ENCODE measurements around the gene FRS2. TPM values are rescaled to one million over a fixed set of nuclear protein-coding genes. Genes with fewer than 3 reads are reported as not detected.

The FRS2 gene
- 10 to 100 TPM; 19.0 to 19.8 TPM for total RNA-seq

DNA sequence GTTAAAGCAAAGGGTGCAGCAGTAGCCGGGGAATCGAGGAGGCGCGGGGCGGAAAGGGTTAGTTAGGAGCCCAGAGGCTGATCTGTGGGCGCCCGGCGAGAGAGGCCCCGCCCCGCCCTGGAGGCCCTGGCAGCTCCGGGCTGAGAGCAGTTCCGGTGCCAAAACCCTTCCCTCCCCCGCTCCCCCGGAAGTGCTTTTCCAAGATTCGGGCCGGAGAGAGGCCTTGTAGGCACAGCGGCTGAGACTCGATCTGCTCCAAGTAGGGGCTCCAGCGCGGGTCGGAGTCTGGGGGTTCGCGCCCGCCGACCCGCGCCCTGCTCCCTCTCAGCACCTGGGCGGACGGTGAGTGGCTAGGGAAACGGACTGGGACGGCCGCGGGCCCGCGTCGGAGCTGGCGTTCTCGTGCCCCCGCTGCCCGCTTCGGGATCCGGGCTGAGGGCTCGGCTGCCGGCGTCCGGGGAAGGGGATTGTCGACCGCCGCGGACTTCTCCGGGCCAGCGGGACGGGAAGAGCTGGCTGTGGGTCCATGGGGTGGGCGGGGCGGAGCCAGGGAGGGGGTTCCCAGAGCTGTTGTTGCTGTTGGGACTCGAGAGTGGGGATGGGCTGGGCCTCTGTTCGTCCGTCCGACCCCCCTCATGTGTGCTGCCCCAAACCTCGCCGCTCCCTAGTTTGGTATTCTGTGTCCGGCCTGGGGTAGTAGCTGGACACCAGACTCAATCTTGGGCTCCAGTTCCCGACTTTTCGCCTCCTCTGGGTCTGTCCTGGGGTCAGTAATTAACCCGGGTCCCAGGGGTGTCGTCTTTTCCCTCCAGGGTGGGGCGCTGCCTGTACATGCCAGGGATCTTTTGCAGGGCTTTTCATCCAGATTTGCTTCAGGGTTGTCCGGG, at the start of gene FRS2:
TSS of gene FRS2 (plus strand) at position 200 of the 887 bp plus-strand sequence. CDS start 98,643 bp downstream, outside the sequence.
- POLR2A ChIA-PET, result interaction anchor here (0.7 to 1.6 kb wide), 9 partner anchors 73 to 314 kb away, joined by 3 to 8 read pairs (median 4); partner anchors contain the start of gene CCT2
- Mint-ChIP-seq H3K27ac (peak within 1 kb of the TSS; percentile 95), H3K36me3 (peaks cover 3% of the 10 kb centered on the region), H3K9me3 (no peaks in the 10 kb centered on the region), H3K4me1 (peaks cover 28% of the 10 kb centered on the region), H3K4me3 (peak within 1 kb of the TSS; percentile 97), H3K27me3 (no peaks in the 10 kb centered on the region)
- peak; percentile 87 for DNase-seq
- ATAC-seq (ENCODE audit: low read depth), result peak; percentile 99

DNA sequence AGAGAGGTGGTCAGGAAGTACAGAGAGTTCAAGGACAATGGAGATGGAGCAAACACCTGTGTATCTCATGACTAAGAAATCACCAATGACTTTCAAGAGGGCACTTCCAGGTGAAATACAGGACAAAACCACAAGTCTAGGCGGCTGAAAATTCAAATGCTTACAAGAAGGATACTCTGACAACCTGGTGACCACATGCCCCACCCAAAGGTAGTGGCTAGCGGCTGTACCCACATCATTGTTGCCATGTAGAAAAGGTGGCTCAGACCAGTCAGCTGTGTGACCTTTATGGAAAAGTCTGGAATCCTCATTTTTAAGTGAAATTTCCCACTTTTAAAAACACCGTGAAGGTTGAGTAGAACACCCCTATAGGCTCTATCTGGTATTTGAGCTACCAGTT, 48.6 kb upstream of the FRS2 start:
- POLR2A ChIA-PET, result no interaction called here
- no peaks in the 10 kb centered on the region for H3K27me3 Mint-ChIP-seq
- no peak overlapping the region for H3K27ac Mint-ChIP-seq
- DNase-seq (no peak), ATAC-seq (ENCODE audit: low read depth) (no peak)
- H3K9me3 Mint-ChIP-seq, result no peaks in the 10 kb centered on the region
- no peak overlapping the region for H3K4me3 Mint-ChIP-seq
- peaks cover 6% of the 10 kb centered on the region for H3K36me3 Mint-ChIP-seq
- H3K4me1 Mint-ChIP-seq, result peaks cover 7% of the 10 kb centered on the region

DNA sequence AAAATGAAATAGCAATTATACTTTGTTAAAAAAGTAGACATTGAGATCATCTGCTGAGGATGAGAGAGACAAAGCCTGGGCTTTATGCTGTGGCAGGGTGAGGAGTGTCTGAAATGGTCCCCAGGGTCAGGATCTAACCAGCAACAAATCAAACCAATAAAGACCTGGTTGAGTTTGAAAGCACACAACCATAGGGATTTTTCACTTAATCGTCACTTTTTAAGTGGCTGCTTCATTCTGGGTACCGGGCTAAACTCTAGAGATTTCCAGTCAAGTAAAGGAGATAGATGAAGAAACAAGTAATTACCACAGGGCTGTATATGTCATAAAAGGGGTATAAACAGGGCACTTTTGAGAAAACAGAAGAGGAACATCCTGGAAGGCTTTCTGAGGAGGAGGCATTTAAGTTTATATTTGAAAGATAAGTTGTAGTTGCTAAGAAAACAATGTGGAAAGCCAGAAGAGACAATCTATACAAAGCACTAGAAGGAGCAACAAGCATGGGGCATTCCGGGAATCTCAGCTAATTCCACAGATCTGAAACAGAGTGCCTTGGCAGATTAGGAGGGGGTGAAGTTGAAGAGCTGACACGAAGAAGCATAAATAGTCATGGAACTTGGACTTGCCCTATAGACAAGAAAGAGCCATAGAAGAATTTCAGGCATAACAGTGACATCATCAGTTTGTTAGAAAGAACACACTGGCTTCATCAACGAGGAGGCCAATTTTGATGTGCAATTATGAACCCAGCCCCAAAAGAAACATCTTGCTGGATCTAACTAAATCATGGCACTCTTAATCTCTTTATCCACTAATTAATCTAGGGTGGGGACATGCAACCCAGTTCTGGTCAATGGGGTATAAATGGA, 46.9 kb upstream of the FRS2 start:
- POLR2A ChIA-PET, result no interaction called here
- Mint-ChIP-seq H3K4me1 (peaks cover 7% of the 10 kb centered on the region), H3K27me3 (no peaks in the 10 kb centered on the region), H3K36me3 (peaks cover 6% of the 10 kb centered on the region), H3K9me3 (no peaks in the 10 kb centered on the region), H3K4me3 (no peak overlapping the region), H3K27ac (no peak overlapping the region)
- DNase-seq (no peak), ATAC-seq (ENCODE audit: low read depth) (no peak)

DNA sequence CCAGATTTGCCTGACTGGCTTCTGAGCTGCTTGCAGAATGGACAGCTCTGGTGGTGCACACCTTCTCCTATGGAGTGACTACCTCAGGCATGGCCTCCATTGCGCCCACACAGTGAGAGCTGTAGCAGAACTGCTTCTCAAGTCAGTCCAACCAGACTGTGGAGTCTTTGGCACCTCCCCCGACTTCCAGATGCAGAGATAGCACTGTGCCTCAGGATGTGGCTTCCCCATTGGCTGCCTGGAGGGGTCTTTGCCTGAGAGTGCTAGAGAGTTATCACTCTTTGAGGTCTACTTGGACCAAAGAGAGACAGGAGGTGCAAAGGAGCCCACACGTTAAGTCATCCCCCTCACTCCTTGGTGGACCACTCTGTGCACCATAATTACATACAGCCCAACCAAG, 44.8 kb upstream of the FRS2 start:
- Mint-ChIP-seq H3K27me3 (no peaks in the 10 kb centered on the region), H3K9me3 (no peaks in the 10 kb centered on the region), H3K27ac (no peak overlapping the region), H3K4me1 (peaks cover 11% of the 10 kb centered on the region), H3K36me3 (peaks cover 6% of the 10 kb centered on the region), H3K4me3 (no peak overlapping the region)
- POLR2A ChIA-PET, result no interaction called here
- no peak for DNase-seq
- peak; percentile 65 for ATAC-seq (ENCODE audit: low read depth)

DNA sequence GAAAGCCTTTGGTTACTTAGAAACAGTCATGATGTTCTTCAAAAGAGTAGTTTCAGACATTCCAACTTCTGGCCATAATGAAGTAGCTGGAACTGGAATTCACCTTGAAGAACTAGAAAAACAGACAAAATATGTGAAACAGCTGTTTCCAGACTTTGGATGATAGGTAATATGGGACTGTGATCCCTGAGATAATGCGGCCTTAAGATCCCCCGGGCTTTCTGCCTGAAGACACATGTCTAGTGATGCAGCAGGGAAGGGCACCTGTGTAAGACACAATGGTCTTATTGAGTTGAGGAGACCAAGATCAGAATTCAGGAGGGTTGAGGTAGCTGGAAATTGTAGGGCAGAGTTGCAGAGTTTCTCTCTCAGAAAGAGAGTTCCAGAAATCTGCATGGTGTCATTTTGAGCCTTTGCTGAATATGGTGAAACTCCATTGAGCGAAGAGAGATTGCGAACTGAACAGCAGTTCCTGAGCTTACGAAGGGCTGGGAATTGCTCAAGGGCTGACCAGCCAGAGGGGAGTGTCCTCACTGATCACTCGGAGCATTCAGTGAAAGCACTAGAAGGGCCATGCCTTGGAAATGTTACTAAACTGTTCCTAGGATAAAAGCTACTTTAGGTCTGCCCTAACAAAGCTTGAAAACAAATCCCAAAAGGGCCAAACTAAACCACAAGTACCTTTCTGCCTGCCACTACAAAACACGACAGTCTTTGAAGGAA, 41.7 kb upstream of the FRS2 start:
- H3K27me3 Mint-ChIP-seq, result no peaks in the 10 kb centered on the region
- H3K27ac Mint-ChIP-seq, result no peak overlapping the region

DNA sequence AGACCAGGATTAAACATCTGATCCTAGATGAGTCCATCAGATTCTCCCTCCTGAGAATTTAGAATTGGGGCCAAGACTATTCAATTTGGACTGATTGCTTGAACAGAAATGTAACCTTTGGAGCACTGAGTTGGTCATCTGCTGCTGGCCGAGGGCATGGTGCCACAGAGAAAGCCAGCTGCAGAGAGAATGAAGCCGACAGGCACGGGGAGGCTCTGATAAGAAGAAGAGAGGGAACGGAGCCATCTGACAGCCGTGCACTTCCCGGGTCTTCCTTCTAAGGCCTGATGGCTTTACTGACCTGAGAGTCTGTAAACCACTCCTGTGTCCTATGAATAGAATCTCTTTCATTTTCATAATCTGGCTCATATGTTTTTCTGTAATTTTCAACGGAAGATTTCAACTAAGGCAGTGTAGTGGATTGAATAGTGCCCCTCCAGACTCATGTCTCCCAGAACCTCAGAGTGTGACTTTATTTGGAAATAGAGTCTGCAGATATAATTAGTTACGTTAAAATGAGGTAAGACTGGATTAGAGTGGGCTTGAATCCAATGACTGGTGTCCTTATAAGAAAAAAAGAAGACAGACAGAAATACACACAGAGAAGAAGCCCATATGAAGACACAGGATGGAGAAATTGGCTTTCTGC, 39.1 kb upstream of the FRS2 start:
- no peaks in the 10 kb centered on the region for H3K27me3 Mint-ChIP-seq
- H3K27ac Mint-ChIP-seq, result no peak overlapping the region
- H3K4me1 Mint-ChIP-seq, result peaks cover 4% of the 10 kb centered on the region
- POLR2A ChIA-PET, result no interaction called here
- no peak for DNase-seq
- H3K9me3 Mint-ChIP-seq, result no peaks in the 10 kb centered on the region
- ATAC-seq (ENCODE audit: low read depth), result no peak
- no peak overlapping the region for H3K4me3 Mint-ChIP-seq
- H3K36me3 Mint-ChIP-seq, result no peaks in the 10 kb centered on the region

More for the DNA sequence above, 41.7 kb upstream of the FRS2 start:
- Mint-ChIP-seq H3K4me1 (peaks cover 11% of the 10 kb centered on the region), H3K36me3 (peaks cover 1% of the 10 kb centered on the region), H3K9me3 (no peaks in the 10 kb centered on the region), H3K4me3 (no peak overlapping the region)
- POLR2A ChIA-PET, result no interaction called here
- ATAC-seq (ENCODE audit: low read depth), result no peak
- DNase-seq, result no peak

DNA sequence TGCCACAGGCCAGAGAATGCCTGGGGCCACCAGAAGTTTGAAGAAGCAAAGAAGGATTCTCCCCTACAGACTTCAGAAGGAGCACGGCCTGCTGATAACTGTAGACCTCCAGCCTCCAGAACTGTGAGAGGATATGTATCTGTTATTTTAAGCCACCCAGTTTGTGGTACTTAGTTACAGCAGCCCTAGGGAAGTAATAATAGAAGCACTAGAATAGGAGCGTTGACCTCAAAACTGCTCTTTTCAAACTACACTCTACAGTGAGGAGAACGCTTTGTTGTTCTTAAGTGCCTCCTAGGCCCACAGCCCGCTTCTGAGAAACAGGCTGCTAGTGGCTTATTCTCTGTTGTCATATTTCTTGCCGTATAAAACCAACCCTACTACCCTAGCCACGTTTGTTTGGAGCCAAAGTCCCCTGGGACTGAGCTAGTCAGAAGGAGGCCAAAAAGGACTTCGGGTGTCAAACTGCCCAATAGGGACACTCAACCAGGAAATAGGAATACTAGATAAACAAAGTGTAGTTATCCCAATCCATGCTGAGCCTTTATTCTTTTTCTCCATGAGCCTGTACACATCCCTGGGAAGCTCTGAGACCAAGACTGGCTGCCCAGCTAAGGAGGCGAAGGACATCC, 38.5 kb upstream of the FRS2 start:
- peaks cover 4% of the 10 kb centered on the region for H3K4me1 Mint-ChIP-seq
- ATAC-seq (ENCODE audit: low read depth), result no peak
- no peaks in the 10 kb centered on the region for H3K36me3 Mint-ChIP-seq
- POLR2A ChIA-PET, result no interaction called here
- H3K27me3 Mint-ChIP-seq, result no peaks in the 10 kb centered on the region
- no peak overlapping the region for H3K27ac Mint-ChIP-seq
- no peaks in the 10 kb centered on the region for H3K9me3 Mint-ChIP-seq
- DNase-seq, result no peak
- H3K4me3 Mint-ChIP-seq, result no peak overlapping the region

GRCh38 chr12:69433653-69434052, 36.5 kb upstream of the FRS2 start:
- no peak overlapping the region for H3K27ac Mint-ChIP-seq
- no peak overlapping the region for H3K4me3 Mint-ChIP-seq
- DNase-seq (no peak), ATAC-seq (ENCODE audit: low read depth) (no peak)
- peaks cover 5% of the 10 kb centered on the region for H3K4me1 Mint-ChIP-seq
- H3K27me3 Mint-ChIP-seq, result no peaks in the 10 kb centered on the region
- H3K36me3 Mint-ChIP-seq, result no peaks in the 10 kb centered on the region
- no peaks in the 10 kb centered on the region for H3K9me3 Mint-ChIP-seq
- POLR2A ChIA-PET, result no interaction called here

- POLR2A ChIA-PET, result no interaction called here
- Mint-ChIP-seq H3K27me3 (no peaks in the 10 kb centered on the region), H3K27ac (no peak overlapping the region), H3K36me3 (no peaks in the 10 kb centered on the region), H3K4me1 (peaks cover 2% of the 10 kb centered on the region), H3K9me3 (no peaks in the 10 kb centered on the region), H3K4me3 (no peak overlapping the region)
- DNase-seq (no peak), ATAC-seq (ENCODE audit: low read depth) (no peak)
Measured at GRCh38 chr12:69435644-69436043, 34.5 kb upstream of the FRS2 start.

DNA sequence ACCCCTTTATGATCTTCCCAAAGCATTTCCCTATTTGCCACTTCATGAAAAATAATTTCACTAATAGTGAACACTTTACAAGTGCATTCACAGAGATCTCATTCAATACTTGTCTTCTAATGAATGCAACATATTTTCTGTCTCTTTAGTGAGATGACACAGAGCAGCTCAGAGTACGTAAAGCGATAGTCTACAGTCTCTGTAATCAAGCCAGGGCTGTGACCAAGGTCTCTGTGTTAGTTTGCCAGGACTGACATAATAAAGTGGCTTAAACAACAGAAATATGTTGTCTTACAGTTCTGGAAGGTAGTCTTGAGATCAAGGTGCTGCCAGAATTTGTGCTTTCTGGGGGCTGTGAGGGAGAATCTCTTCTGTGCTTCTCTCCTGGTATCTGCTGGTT, 33.1 kb upstream of the FRS2 start:
- POLR2A ChIA-PET, result no interaction called here

DNA sequence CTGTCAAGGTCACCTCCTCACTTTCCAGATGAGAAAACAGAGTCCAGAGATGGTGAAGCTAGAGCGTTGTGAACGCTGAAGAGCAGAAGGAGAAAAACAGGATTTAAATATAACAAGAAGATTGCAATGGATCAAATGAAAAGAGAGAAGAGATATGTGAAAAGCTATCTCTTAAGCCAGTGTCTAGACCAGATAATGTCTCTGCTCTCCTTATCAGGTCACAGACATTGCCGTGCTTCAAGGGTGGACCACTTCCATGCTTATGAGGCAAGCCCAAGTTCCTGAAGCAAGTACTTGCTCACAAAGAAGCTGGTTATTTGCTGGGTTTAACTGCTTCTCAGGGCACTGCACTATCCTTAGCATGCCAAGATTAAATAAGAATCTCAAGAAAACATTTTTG, 31.6 kb upstream of the FRS2 start:
- Mint-ChIP-seq H3K36me3 (no peaks in the 10 kb centered on the region), H3K4me3 (no peak overlapping the region), H3K4me1 (peaks cover 3% of the 10 kb centered on the region), H3K27ac (no peak overlapping the region), H3K9me3 (no peaks in the 10 kb centered on the region), H3K27me3 (no peaks in the 10 kb centered on the region)
- DNase-seq (no peak), ATAC-seq (ENCODE audit: low read depth) (no peak)
- POLR2A ChIA-PET, result no interaction called here

More for the DNA sequence above, 33.1 kb upstream of the FRS2 start:
- ATAC-seq (ENCODE audit: low read depth), result no peak
- no peaks in the 10 kb centered on the region for H3K9me3 Mint-ChIP-seq
- DNase-seq, result no peak
- peaks cover 2% of the 10 kb centered on the region for H3K4me1 Mint-ChIP-seq
- no peak overlapping the region for H3K4me3 Mint-ChIP-seq
- H3K36me3 Mint-ChIP-seq, result no peaks in the 10 kb centered on the region
- no peak overlapping the region for H3K27ac Mint-ChIP-seq
- H3K27me3 Mint-ChIP-seq, result no peaks in the 10 kb centered on the region

DNA sequence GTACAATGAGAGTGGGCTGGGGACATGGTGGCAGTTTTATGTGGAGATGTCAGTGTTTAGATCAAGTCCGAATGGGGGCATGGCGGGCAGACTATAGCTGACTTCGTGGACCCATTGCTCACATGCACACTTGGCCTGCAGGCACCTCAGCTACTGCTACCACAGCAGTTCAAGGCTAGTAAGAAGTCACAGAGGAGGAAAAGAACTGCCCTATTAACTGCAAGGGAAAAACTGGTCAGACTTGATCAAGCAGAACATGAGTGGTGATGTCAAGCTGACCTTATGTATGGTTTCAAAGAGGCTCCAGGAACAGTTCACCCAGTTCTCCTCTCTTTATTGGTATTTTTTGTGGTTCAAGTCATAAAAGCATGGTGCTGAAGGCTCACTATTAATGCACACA, 30.2 kb upstream of the FRS2 start:
- POLR2A ChIA-PET, result no interaction called here
- ATAC-seq (ENCODE audit: low read depth) (no peak), DNase-seq (no peak)
- H3K27me3 Mint-ChIP-seq, result no peaks in the 10 kb centered on the region
- H3K27ac Mint-ChIP-seq, result no peak overlapping the region
- peaks cover 3% of the 10 kb centered on the region for H3K4me1 Mint-ChIP-seq
- H3K36me3 Mint-ChIP-seq, result no peaks in the 10 kb centered on the region
- peaks cover 2% of the 10 kb centered on the region for H3K9me3 Mint-ChIP-seq
- no peak overlapping the region for H3K4me3 Mint-ChIP-seq
